ENCODE measurements around the gene ZNF433. TPM values are rescaled to one million over a fixed set of nuclear protein-coding genes. Genes with fewer than 3 reads are reported as not detected.

ZNF433 gene
- total and polyA plus RNA-seq, 2 donors (not counting 3 experiments of a cell fraction or from before 2014, with no cell fraction given) = 1.8 to 2.1 TPM

DNA sequence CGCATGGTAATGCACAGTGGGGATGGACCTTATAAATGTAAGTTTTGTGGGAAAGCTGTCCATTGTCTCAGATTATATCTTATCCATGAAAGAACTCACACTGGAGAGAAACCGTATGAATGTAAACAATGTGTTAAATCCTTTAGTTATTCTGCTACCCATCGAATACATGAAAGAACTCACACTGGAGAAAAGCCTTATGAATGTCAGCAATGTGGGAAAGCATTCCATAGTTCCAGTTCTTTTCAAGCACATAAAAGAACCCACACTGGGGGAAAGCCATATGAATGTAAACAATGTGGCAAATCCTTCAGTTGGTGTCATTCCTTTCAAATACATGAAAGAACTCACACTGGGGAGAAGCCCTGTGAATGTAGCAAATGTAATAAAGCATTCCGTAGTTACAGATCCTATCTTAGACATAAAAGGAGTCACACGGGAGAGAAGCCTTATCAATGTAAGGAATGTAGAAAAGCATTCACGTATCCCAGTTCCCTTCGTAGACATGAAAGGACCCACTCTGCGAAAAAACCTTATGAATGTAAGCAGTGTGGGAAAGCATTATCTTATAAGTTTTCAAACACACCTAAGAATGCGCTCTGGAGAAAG is 56.9 kb downstream of the ZNF433 start:
- Histone ChIP-seq H3K9me1 (replicated peaks; ENCODE audit: control insufficient read depth, extremely low read depth, insufficient read depth, low read length) (no peaks in the 10 kb centered on the region), H3K79me2 (ENCODE audit: control insufficient read depth, insufficient read depth, low read length) (no peaks in the 10 kb centered on the region), H4K20me1 (replicated peaks; ENCODE audit: control insufficient read depth, extremely low read depth, insufficient read depth, low read length) (no peaks in the 10 kb centered on the region), H3K27me3 (ENCODE audit: control insufficient read depth in 2 of 2, insufficient read depth in 2 of 2, low read length in 2 of 2) (no peaks in the 10 kb centered on the region), H3K36me3 (ENCODE audit: control insufficient read depth in 2 of 2, extremely low read depth in 1 of 2, insufficient read depth in 2 of 2, low read length in 2 of 2) (no peaks in the 10 kb centered on the region), H3K4me1 (ENCODE audit: control insufficient read depth, extremely low read depth, insufficient read depth, low read length) (no peaks in the 10 kb centered on the region), H2AFZ (ENCODE audit: low read depth, low read length) (no peak overlapping the region), H3K27ac (ENCODE audit: insufficient read depth, low read depth, low read length) (no peak overlapping the region), H3K9ac (replicated peaks; ENCODE audit: extremely low read depth, insufficient read depth, low read length) (no peak overlapping the region), H3K4me3 (replicated peaks in 1 of 3; ENCODE audit: insufficient read depth in 1 of 3, low read depth in 1 of 3, low read length in 3 of 3) (no peak overlapping the region), H3K9me3 (replicated peaks; ENCODE audit: control insufficient read depth, insufficient read depth, low read length) (peaks cover 28% of the 10 kb centered on the region), H3K4me2 (ENCODE audit: insufficient read depth, low read length) (no peak overlapping the region)
- TF ChIP-seq POLR2A (IDR thresholded peaks at IDR 0.05; ENCODE audit: low read depth, low read length) (no peak), POLR2AphosphoS5 (IDR thresholded peaks at IDR 0.05; ENCODE audit: insufficient read depth, low read depth, low read length) (no peak), FOS (IDR thresholded peaks at IDR 0.05; ENCODE audit: borderline replicate concordance, insufficient read depth, low read length) (no peak), MYC (IDR thresholded peaks at IDR 0.05; ENCODE audit: low read depth, low read length) (no peak), MAX (IDR thresholded peaks at IDR 0.05; ENCODE audit: insufficient read depth, insufficient read length) (no peak), EZH2 (IDR thresholded peaks at IDR 0.05; ENCODE audit: borderline replicate concordance, low read depth, low read length, severe bottlenecking) (no peak), JUN (IDR thresholded peaks at IDR 0.05; ENCODE audit: borderline replicate concordance, insufficient read depth, insufficient read length, low read depth) (no peak), GATA2 (IDR thresholded peaks at IDR 0.05; ENCODE audit: insufficient read depth, insufficient read length, low read depth, low read length) (no peak)
- TF ChIP-seq, protein P1, sequence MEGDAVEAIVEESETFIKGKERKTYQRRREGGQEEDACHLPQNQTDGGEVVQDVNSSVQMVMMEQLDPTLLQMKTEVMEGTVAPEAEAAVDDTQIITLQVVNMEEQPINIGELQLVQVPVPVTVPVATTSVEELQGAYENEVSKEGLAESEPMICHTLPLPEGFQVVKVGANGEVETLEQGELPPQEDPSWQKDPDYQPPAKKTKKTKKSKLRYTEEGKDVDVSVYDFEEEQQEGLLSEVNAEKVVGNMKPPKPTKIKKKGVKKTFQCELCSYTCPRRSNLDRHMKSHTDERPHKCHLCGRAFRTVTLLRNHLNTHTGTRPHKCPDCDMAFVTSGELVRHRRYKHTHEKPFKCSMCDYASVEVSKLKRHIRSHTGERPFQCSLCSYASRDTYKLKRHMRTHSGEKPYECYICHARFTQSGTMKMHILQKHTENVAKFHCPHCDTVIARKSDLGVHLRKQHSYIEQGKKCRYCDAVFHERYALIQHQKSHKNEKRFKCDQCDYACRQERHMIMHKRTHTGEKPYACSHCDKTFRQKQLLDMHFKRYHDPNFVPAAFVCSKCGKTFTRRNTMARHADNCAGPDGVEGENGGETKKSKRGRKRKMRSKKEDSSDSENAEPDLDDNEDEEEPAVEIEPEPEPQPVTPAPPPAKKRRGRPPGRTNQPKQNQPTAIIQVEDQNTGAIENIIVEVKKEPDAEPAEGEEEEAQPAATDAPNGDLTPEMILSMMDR (IDR thresholded peaks at IDR 0.05; ENCODE audit: extremely low read depth in 1 of 2, insufficient read depth in 1 of 2, low read depth in 1 of 2, low read length in 2 of 2) = no peak
- no TSS peak for BruUV-seq (replicated peaks)
- intact Hi-C loops (cut with micrococcal nuclease) = no loop called here
- FAIRE-seq (no peak), DNase-seq (ENCODE audit: low read depth, low spot score) (no peak)
- dilution Hi-C loops (cut with MboI; ENCODE audit: extremely low pct_ligation_motif_present, low sequenced_read_pairs) = no loop called here
- POLR2A ChIA-PET = no interaction called here
- CTCF ChIA-PET = no interaction called here
